HG02943 (cell line): Measurements from ENCODE around the gene UQCR10.

Source experiments
- ATAC-seq: cut with Tn5 transposase; IDR thresholded peaks from one replicate; pipeline ENCODE4 v1.9.1; 2021; ENCODE audit warnings: mild to moderate bottlenecking, low read depth, moderate library complexity; ENCODE audit not compliant: unreplicated experiment

The UQCR10 gene

DNA sequence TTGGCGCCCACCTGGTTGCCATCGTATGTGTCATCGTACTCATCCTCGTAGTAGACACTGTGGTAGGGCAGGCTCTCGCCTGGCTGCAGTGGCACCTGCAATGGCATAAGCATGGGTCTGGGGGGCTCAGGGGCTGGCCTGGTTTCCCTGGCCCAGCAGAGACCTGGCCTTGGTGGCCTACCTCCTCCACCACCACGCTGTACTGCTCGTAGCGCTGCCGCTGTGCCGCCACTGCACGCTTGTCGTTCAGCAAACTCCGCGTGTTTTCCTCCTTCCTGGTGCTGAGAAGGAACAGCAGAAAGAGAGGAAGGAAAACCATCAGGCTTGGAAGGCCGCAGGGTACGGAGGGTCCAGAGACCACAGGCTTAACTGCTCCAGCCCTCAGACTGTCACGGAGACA, 26.2 kb downstream of the UQCR10 start:
- ATAC-seq: no peak

DNA sequence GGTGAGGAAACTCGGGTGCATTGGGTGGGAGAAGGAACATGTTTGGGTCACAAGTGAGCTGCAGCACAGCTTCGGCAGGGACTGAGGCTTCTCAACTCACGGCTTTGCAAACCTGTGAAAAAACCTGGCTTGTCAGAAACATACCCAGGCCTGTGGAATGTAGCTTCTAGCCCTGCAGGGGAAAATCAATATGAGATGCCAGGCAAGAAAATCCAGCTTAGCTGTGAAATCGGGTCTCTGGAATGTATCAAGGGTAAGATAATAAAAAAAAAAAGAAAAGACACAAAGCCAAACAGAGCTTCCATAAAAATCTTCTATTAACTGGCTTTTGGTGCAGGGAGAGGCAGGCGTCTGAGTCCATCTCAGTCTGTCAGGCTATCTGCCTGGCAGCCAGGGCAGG, 28.5 kb downstream of the UQCR10 start:
- ATAC-seq: no peak

DNA sequence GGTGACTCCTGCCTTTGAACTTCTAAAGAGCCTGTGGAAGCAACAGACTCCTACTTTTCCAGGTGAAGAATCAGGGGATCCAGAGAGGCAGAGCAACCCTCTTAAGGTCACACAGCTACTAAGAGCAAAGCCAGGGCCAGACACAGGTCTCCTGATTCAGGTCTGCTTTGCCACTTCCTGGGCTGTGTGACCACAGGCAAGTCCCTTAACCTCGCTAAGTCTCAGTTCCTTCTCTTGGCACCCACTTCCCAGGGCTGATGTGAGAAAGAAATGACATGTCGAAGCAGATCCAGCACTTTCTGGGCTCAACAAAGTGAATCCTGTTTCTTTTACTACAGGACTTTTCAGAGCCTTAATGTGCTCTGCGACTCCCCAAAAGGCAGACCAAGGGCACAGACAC, 30.2 kb downstream of the UQCR10 start:
- no peak for ATAC-seq

DNA sequence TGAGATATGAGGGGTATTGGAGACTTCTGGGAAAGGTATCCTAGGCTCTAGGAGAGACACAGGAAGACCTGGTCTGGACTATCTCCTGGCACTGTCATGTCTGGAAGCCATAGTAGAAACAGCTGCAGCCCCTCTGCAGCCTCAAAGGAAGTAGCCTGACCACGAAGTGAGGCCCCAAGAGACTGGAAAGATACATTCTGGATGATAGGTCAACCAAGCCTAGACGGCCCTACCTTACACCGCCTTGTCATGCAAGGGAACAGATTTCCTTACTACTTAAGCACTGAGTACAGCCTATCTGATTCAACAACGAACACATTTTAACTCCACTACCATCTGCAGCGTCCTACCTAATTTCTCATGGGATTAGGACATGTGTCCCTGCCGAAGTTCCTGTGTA, 31.1 kb downstream of the UQCR10 start:
- no peak for ATAC-seq

DNA sequence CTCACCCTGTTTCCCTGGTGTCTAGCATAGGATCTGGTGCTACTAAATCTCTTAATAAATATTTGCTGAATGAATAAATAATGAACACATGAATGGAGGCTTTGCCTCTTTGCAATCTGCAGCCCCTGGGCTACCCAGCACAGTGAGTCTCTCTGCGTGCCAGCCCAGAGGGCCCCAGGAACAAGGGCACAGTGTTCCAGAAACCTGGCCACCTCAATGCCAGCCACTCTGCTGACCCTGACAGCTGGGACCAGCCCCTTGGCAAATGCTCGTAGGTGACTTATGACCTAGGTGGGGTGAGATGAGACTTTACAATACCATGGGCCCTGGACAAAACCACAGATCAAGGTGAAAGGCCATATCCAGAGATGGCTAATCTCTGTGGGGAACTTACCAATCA, 31.6 kb downstream of the UQCR10 start:
- ATAC-seq: no peak

DNA sequence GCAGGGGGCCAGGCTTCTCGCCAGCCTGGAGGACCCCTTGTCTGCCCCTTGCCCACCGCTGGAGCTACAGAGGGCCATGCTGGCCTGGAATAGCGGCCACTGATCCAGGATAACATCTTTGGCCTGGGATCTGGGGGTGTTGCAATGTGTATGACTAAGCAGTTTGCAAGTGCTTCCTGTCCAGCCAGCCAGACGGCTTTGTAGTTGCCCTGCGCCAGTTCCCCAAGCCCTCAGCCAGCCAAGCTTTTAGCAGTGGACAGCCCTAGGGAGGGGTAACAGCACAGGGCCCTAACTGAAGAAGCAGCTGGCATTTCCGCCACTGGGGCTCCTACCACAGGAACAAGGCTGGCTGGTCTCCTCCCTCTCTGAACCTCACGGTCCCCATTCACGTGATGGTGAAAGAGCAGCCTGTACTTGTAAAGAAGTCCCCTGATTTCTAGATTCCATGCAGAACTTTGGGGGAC, 32.1 kb downstream of the UQCR10 start:
- no peak for ATAC-seq

DNA sequence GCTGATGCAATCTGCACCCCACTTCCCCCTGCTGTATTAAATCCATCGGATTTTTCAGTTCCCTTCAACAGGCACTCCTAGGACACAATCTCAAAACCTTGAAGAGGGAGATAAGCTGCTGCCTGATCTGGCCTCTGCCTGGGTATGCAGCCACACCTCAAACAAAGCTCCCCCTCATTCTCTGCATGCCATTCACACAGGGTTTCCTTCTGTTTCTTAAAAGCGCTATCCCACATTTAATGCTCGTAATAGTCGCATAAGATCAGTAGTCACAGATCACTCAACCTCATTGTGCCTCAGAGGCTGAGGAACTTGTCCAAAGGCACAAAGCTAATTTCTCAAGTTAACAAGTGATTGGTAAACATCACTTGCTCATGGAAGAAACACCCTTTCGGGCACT, 34.0 kb downstream of the UQCR10 start:
- no peak for ATAC-seq

DNA sequence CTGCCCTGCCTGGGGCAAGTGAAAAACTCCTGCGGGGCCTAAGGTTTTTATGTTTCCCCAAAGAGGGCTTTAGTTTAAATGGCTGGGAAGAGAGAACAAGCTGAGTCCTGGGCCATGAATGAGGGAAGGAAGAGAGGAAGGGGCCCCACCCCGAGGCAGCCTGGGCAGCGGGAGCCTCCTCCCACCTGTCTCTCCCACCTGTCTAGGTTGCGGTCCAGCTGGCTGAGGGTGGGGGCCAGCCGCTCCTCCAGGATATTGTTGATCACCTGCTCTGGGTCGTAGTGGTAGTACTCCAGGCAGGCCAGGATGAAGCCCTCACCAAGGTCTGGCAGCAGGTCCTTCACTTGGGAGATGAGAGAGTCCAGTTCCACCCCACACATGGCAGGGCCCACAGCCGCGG, 34.6 kb downstream of the UQCR10 start:
- no peak for ATAC-seq

DNA sequence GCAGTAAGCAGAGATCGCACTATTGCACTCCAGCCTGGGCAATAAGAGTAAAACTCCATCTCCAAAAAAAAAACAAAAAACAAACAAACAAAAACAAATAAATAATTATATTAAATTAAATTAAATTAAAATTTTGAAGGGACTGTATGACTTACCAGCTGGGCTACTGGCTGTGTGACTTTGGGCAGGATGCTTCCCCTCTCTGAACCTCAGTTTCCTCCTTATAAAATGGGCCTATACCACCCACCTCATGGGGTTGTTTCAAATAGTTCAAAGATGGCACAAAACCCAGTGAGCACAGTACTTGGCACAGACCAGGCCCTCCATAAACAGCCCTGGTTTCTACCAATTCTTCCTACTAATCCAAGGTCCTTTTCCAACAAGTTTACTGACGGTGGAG, 36.0 kb downstream of the UQCR10 start:
- no peak for ATAC-seq

DNA sequence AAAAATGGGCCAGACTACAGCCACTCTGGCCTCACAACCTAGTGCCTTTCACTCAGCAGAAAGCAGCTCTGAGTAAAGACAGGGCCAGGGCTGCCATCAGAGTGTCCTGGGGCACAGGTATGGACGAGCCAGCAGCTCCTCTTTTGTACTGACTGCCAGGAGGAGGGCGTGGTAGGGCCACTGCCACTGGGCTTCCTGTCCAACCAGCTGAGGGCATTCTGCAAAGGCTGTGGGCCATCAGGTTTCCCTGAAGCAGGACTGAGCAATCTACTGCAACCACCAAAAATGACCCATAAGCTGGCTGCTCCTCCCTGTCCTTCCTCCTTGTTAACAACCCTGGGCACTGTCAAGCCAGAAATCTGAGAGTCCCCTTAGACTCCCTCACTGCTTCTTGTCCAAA, 37.8 kb downstream of the UQCR10 start:
- ATAC-seq: no peak

DNA sequence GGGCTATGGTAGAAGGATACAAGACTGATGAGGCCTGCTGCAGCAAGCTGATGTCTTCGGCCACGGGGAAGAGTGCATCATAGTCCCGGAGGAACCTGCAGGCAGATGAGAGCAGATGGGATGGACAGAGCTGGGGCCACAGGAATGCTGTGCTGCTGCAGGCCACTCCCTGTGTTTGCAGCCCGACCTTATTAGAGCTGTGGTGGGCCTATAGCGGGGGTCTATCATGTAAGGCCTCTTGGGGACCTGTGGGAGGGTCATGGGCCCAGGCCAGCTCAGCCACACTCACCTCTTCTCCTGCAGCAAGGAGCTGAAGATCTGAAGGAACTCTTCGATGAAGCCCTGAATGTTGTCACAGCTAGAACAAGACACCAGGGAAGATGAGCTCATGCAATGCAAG, 39.0 kb downstream of the UQCR10 start:
- no peak for ATAC-seq

DNA sequence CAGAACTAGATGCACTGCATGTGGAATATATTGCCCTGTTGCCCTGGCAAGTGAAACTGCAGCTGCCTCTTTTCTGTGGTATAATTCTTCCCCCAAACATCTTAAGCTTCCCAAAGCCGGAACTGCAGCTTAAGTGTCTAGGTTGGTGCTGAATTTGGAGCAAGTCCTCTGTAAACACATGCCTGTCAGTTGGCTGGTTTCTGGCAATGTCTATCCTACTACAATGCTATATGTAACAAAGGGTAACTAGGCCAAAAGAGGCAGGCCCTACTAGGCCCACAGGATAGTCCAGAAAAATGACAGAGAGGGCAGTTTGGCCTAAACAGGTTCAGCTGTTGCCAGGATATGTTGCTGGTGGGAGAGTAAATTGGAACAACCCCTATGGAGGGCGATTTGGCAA, 43.0 kb downstream of the UQCR10 start:
- ATAC-seq: no peak

DNA sequence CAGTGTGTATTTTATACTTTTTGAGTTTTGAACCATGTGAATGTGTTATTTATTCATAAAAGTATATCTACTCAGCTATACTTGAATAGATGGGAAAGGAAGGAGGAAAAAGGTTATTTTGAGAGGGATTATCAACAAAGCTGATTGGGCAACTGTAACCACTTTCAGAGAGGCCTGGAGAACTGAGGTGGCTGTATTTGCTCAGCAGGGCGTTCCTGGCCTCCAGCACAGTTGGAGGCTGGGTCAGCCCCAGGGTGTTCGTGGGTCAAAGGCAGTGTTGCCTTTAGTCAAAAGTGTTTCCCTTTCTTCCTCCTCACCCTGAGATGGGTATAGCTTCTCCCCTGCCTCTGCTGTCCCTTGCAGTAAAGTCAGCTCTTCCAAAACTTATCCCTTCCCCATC, 44.2 kb downstream of the UQCR10 start:
- ATAC-seq: no peak

DNA sequence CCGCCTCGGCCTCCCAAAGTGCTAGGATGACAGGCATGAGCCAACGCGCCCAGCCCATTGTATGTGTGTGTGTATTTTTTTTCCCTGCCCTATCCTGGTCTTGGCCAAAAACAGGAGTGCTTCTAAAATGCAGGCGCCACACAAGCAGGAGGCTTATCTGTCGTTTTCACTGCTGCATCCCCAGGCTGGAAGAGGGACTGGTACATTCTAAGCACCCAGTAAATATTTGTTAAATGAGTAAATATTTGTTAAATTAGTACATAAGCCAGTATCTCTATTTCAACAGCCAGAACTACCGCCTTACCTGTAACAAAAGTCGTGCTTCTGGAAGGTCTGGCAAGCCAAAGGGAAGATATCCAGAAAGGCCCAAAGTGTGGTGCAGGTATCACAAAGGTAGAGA, 46.0 kb downstream of the UQCR10 start:
- no peak for ATAC-seq

DNA sequence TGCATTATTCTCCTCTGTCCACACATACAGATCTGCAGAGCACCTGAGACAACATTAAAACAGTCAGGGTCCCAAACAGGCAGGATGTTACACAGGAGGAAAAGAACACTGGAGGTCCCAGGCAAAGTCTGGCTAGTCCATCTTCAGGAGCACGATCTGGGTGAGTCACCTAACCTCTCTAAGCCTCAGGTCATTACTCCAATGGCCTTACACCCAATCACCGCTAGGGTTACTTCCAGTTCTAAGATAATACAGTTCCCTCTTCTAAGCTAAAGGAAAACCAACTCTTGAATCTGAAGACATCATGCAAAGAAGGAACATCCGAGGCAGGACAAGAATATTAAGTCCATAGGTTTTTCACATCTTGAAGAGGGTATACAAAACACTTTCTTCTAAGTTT, 46.4 kb downstream of the UQCR10 start:
- no peak for ATAC-seq

DNA sequence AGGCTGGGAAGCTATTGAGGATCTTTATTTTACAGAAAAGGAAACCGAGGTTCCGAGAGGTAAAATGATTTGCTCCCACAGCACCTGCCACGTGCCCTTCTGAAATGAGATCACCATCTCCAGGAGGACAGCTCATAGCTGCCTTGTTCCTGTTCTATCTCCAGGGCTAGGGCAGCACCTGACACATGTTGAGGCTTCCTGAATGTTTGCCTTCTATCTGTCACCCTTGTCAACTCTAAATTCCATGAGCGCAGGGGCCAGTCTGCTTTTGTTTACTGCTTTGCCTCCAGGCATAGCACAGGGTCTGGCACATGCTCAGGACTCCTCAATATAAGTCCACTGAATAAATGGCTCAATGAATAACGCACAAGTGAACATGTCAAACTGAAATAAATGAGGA, 46.8 kb downstream of the UQCR10 start:
- ATAC-seq: no peak

DNA sequence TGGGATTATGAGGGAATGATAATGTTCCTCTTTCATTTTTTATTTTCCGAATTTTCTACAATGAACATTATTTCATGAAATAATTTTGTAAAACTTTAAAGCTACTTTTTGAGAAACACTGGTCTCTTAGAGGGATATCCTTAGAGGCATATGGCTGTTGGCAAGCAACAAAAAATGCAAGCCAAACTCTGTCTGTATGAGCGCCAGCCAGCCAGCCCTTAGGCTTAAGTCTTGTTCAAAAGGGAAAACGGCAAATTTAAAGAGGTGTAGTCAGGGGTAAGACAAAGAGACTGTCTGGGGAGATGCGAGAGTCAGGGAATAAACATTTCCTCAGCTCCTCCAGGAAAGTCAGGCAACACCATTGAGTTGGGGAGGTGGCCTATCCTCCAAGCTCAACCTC, 48.4 kb downstream of the UQCR10 start:
- ATAC-seq: no peak

DNA sequence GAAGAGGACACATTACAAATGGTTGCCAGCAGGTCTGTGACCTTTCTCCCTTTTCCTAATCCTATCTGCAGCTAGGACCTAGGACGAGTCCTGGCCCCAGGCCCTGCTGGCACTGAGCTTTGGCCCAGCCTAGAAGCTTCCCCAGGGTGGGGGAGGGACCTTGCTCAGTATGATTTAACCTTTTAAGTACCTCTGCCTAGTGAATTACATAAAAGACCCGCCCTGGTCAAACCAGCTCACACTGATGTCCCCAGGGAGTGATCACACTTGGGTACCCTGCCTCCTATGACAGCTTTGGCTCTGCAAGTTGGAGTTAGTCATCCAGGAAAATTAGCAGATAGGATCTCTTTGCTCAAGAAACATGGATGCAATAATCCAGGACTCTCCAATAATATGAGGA, 49.0 kb downstream of the UQCR10 start:
- no peak for ATAC-seq

DNA sequence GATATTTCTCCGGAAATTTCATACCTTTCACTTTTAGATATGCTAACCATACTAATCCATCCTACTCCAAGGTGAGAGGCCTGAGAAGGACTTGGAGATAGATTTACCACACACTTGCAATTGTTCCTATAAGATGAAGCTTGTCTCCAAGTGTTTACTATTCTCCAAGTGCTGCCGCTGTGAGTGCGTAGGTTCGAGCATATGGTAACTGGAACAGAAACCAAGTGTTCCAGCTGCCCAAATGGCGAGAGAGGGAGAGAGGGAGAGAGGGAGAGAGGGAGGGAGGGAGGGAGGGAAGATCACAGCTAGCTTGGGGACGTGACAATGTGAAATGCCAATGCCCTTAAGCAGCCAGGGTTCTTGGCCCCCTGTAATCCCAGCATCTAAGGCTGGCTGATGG, 49.4 kb downstream of the UQCR10 start:
- ATAC-seq: no peak

DNA sequence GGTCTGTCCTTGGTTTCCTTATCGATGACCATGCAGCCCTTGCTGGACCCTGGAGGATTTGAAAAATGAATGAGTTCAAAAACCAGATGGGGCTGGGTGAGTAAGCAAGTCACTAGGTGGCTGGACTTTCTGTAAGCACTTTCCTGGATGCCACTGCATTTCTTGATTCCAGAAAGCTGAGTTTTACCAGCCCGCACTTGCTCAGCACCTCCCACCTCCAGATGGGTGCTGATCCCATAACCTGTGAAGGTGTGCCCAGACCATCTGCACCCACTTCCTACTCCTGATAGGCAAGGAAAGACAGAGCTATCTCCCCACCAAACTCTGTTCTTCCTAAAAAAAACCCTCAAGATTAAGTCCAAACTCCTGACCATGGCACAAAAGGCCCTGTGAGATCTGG, 49.8 kb downstream of the UQCR10 start:
- ATAC-seq: no peak

DNA sequence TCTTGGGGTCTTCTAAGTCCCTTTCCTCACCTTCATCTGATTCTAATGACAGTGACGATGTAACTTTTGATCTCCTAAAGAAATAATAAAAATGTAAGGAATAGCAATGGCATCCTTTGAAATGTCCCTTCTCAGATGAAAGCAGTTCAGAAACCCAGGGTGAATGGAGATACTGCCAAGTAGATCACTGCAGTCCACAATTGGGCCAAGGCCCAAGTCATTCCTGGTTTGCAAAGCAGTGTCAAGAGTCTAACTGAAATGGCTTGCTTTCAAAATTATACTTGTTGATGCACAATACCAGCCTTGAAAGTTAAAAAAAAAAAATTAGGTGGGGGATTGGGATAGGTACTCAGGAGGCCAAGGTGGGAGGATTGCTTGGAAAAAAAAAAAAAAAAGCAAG, 50.6 kb downstream of the UQCR10 start:
- no peak for ATAC-seq

DNA sequence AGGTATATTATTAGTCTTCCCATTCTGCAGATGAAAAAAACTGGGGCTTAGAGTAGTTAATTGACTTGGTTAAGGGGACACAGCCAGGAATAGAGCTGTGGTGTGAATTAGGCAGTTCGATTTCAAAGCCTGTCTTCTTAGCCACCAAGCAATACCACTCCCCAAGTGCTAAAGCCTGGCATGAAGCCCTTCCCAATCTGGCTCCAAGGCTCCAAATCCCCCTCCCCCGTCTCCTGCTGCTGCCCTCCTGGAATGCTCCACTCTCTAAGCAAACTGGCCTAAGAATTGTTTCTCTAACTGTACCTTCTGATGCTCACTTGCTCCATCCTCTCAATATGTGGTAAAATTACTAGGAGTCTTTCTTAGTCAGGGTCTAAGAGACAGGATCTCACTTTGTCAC, 52.3 kb downstream of the UQCR10 start:
- no peak for ATAC-seq
